ENCODE measurements around the gene THBS2. TPM values are rescaled to one million over a fixed set of nuclear protein-coding genes. Genes with fewer than 3 reads are reported as not detected.

Gene THBS2
- total RNA-seq, 2 experiments from 2014 or later, result not detected

- no peak for DNase-seq
- Mint-ChIP-seq H3K27ac (no peak overlapping the region), H3K9me3 (peaks cover 3% of the 10 kb centered on the region), H3K27me3 (ENCODE audit: low read depth) (peaks cover 10% of the 10 kb centered on the region), H3K4me1 (ENCODE audit: low read depth) (no peaks in the 10 kb centered on the region), H3K36me3 (ENCODE audit: low read depth) (no peaks in the 10 kb centered on the region), H3K4me3 (no peak overlapping the region)
- intact Hi-C loops (cut with micrococcal nuclease), result no loop called here
- CTCF ChIA-PET, result no interaction called here
Measured at GRCh38 chr6:169243186-169243585, 10.5 kb downstream of the THBS2 start.

GRCh38 chr6:169241688-169242350 is 11.8 kb downstream of the THBS2 start:
- intact Hi-C loops (cut with micrococcal nuclease), result no loop called here
- peaks cover 10% of the 10 kb centered on the region for H3K27me3 Mint-ChIP-seq (ENCODE audit: low read depth)
- DNase-seq, result no peak
- H3K4me3 Mint-ChIP-seq, result no peak overlapping the region
- no peaks in the 10 kb centered on the region for H3K4me1 Mint-ChIP-seq (ENCODE audit: low read depth)
- H3K9me3 Mint-ChIP-seq, result no peaks in the 10 kb centered on the region
- H3K27ac Mint-ChIP-seq, result no peak overlapping the region
- CTCF ChIA-PET, result no interaction called here
- no peaks in the 10 kb centered on the region for H3K36me3 Mint-ChIP-seq (ENCODE audit: low read depth)

- CTCF ChIA-PET, result no interaction called here
- Mint-ChIP-seq H3K4me3 (no peak overlapping the region), H3K27ac (no peak overlapping the region), H3K9me3 (no peaks in the 10 kb centered on the region), H3K36me3 (ENCODE audit: low read depth) (no peaks in the 10 kb centered on the region), H3K4me1 (ENCODE audit: low read depth) (no peaks in the 10 kb centered on the region), H3K27me3 (ENCODE audit: low read depth) (peaks cover 10% of the 10 kb centered on the region)
- intact Hi-C loops (cut with micrococcal nuclease), result no loop called here
- no peak for DNase-seq
Measured at GRCh38 chr6:169240591-169241390, 12.9 kb downstream of the THBS2 start.

GRCh38 chr6:169240125-169240524 is 13.5 kb downstream of the THBS2 start:
- intact Hi-C loops (cut with micrococcal nuclease), result no loop called here
- Mint-ChIP-seq H3K4me1 (ENCODE audit: low read depth) (no peaks in the 10 kb centered on the region), H3K27ac (no peak overlapping the region), H3K27me3 (ENCODE audit: low read depth) (peaks cover 10% of the 10 kb centered on the region), H3K36me3 (ENCODE audit: low read depth) (no peaks in the 10 kb centered on the region), H3K4me3 (no peak overlapping the region), H3K9me3 (no peaks in the 10 kb centered on the region)
- CTCF ChIA-PET, result no interaction called here
- DNase-seq, result no peak

- H3K9me3 Mint-ChIP-seq, result peaks cover 2% of the 10 kb centered on the region
- H3K27me3 Mint-ChIP-seq (ENCODE audit: low read depth), result peaks cover 10% of the 10 kb centered on the region
- CTCF ChIA-PET, result no interaction called here
- H3K4me1 Mint-ChIP-seq (ENCODE audit: low read depth), result no peaks in the 10 kb centered on the region
- no peak overlapping the region for H3K4me3 Mint-ChIP-seq
- intact Hi-C loops (cut with micrococcal nuclease), result no loop called here
- no peaks in the 10 kb centered on the region for H3K36me3 Mint-ChIP-seq (ENCODE audit: low read depth)
- H3K27ac Mint-ChIP-seq, result no peak overlapping the region
- DNase-seq, result no peak
Measured at GRCh38 chr6:169239181-169239580, 14.5 kb downstream of the THBS2 start.

- intact Hi-C loops (cut with micrococcal nuclease), result no loop called here
- Mint-ChIP-seq H3K4me3 (no peak overlapping the region), H3K4me1 (ENCODE audit: low read depth) (no peaks in the 10 kb centered on the region), H3K9me3 (peaks cover 6% of the 10 kb centered on the region), H3K27me3 (ENCODE audit: low read depth) (peaks cover 10% of the 10 kb centered on the region), H3K27ac (no peak overlapping the region), H3K36me3 (ENCODE audit: low read depth) (no peaks in the 10 kb centered on the region)
- CTCF ChIA-PET, result no interaction called here
- DNase-seq, result no peak
Measured at GRCh38 chr6:169238766-169239165, 14.9 kb downstream of the THBS2 start.

- CTCF ChIA-PET, result no interaction called here
- peaks cover 10% of the 10 kb centered on the region for H3K27me3 Mint-ChIP-seq (ENCODE audit: low read depth)
- peaks cover 14% of the 10 kb centered on the region for H3K9me3 Mint-ChIP-seq
- H3K4me1 Mint-ChIP-seq (ENCODE audit: low read depth), result no peaks in the 10 kb centered on the region
- H3K4me3 Mint-ChIP-seq, result no peak overlapping the region
- H3K36me3 Mint-ChIP-seq (ENCODE audit: low read depth), result no peaks in the 10 kb centered on the region
- DNase-seq, result no peak
- H3K27ac Mint-ChIP-seq, result no peak overlapping the region
- intact Hi-C loops (cut with micrococcal nuclease), result no loop called here
Measured at GRCh38 chr6:169237496-169238134, 16.0 kb downstream of the THBS2 start.

GRCh38 chr6:169236988-169237387 is 16.7 kb downstream of the THBS2 start:
- intact Hi-C loops (cut with micrococcal nuclease), result no loop called here
- H3K27me3 Mint-ChIP-seq (ENCODE audit: low read depth), result peaks cover 10% of the 10 kb centered on the region
- DNase-seq, result no peak
- H3K36me3 Mint-ChIP-seq (ENCODE audit: low read depth), result no peaks in the 10 kb centered on the region
- H3K9me3 Mint-ChIP-seq, result peaks cover 14% of the 10 kb centered on the region
- CTCF ChIA-PET, result no interaction called here
- H3K4me1 Mint-ChIP-seq (ENCODE audit: low read depth), result no peaks in the 10 kb centered on the region
- no peak overlapping the region for H3K4me3 Mint-ChIP-seq
- H3K27ac Mint-ChIP-seq, result no peak overlapping the region

- intact Hi-C loops (cut with micrococcal nuclease), result no loop called here
- no peaks in the 10 kb centered on the region for H3K36me3 Mint-ChIP-seq (ENCODE audit: low read depth)
- no peak overlapping the region for H3K27ac Mint-ChIP-seq
- peaks cover 14% of the 10 kb centered on the region for H3K9me3 Mint-ChIP-seq
- no peaks in the 10 kb centered on the region for H3K4me1 Mint-ChIP-seq (ENCODE audit: low read depth)
- H3K27me3 Mint-ChIP-seq (ENCODE audit: low read depth), result peaks cover 10% of the 10 kb centered on the region
- CTCF ChIA-PET, result no interaction called here
- DNase-seq, result no peak
- no peak overlapping the region for H3K4me3 Mint-ChIP-seq
Measured at GRCh38 chr6:169236545-169236944, 17.1 kb downstream of the THBS2 start.

- Mint-ChIP-seq H3K36me3 (ENCODE audit: low read depth) (no peaks in the 10 kb centered on the region), H3K9me3 (peaks cover 16% of the 10 kb centered on the region), H3K4me3 (no peak overlapping the region), H3K27ac (no peak overlapping the region), H3K4me1 (ENCODE audit: low read depth) (no peaks in the 10 kb centered on the region), H3K27me3 (ENCODE audit: low read depth) (peaks cover 5% of the 10 kb centered on the region)
- no peak for DNase-seq
- CTCF ChIA-PET, result no interaction called here
- intact Hi-C loops (cut with micrococcal nuclease), result no loop called here
Measured at GRCh38 chr6:169235286-169235685, 18.4 kb downstream of the THBS2 start.

- Mint-ChIP-seq H3K4me3 (no peak overlapping the region), H3K4me1 (ENCODE audit: low read depth) (peaks cover 1% of the 10 kb centered on the region), H3K9me3 (peaks cover 16% of the 10 kb centered on the region), H3K36me3 (ENCODE audit: low read depth) (no peaks in the 10 kb centered on the region), H3K27ac (no peak overlapping the region), H3K27me3 (ENCODE audit: low read depth) (peaks cover 5% of the 10 kb centered on the region)
- DNase-seq, result no peak
- intact Hi-C loops (cut with micrococcal nuclease), result no loop called here
- CTCF ChIA-PET, result no interaction called here
Measured at GRCh38 chr6:169234634-169235033, 19.0 kb downstream of the THBS2 start.

GRCh38 chr6:169233832-169234231 is 19.8 kb downstream of the THBS2 start:
- no peaks in the 10 kb centered on the region for H3K36me3 Mint-ChIP-seq (ENCODE audit: low read depth)

GRCh38 chr6:169233181-169233580 is 20.5 kb downstream of the THBS2 start:
- Mint-ChIP-seq H3K9me3 (peaks cover 16% of the 10 kb centered on the region), H3K27me3 (ENCODE audit: low read depth) (no peaks in the 10 kb centered on the region), H3K4me1 (ENCODE audit: low read depth) (peaks cover 3% of the 10 kb centered on the region), H3K27ac (no peak overlapping the region), H3K36me3 (ENCODE audit: low read depth) (no peaks in the 10 kb centered on the region), H3K4me3 (no peak overlapping the region)
- intact Hi-C loops (cut with micrococcal nuclease), result no loop called here
- CTCF ChIA-PET, result no interaction called here
- DNase-seq, result no peak

More at GRCh38 chr6:169233832-169234231, 19.8 kb downstream of the THBS2 start:
- intact Hi-C loops (cut with micrococcal nuclease), result no loop called here
- CTCF ChIA-PET, result no interaction called here
- Mint-ChIP-seq H3K27me3 (ENCODE audit: low read depth) (peaks cover 5% of the 10 kb centered on the region), H3K9me3 (peaks cover 16% of the 10 kb centered on the region), H3K4me3 (no peak overlapping the region), H3K4me1 (ENCODE audit: low read depth) (peaks cover 3% of the 10 kb centered on the region), H3K27ac (no peak overlapping the region)
- no peak for DNase-seq
